ENCODE results near the gene VIPAS39.
A peak's percentile ranks its signal among the peaks of the same experiment; 100 is the strongest.

Gene VIPAS39

DNA sequence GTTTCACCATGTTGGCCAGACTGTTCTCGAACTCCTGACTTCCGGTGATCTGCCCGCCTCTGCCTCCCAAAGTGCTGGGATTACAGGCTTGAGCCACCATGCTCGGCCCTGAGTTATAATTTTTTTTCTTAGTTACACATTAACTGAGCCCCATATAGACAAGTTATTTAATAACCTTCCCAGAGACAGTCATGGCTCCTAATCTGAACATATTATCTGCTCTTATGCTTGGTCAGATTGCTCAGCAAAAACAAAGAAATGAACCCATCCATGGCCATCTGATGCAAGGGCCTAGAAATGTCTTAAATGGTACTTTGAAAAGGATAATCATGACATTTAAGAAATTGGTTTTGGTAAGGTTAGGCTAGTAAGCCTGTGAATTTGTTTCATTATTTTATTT is 67.2 kb downstream of the VIPAS39 start:
- no peak for DNase-seq

- DNase-seq: no peak
Measured at GRCh38 chr14:77378701-77379100, 78.7 kb downstream of the VIPAS39 start.

GRCh38 chr14:77377502-77377844 is 79.9 kb downstream of the VIPAS39 start:
- DNase-seq: no peak

GRCh38 chr14:77376771-77377501 is 80.5 kb downstream of the VIPAS39 start, which contains the start of the genes SAMD15 and TMED8:
SAMD15 (plus strand) TSS chr14:77377379; CDS start chr14:77377419, 40 bp downstream.
TMED8 (minus strand) TSS chr14:77377094; CDS start chr14:77377053, 41 bp downstream.
- peak; percentile 84 for DNase-seq

All from CD4-positive, alpha-beta T cell treated with Interleukin-17A for 1 hour (primary cell).